ENCODE measurements around the gene GCC2.
A peak's percentile ranks its signal among the peaks of the same experiment; 100 is the strongest.
"Not testable (repeated sequence)": the region's sequence is repeated elsewhere in the genome, so short reads cannot be mapped to it uniquely, and the experiment has no call there.

The GCC2 gene

GRCh38 chr2:108444941-108445840 lies 3.8 kb upstream of the GCC2 start:
- TF ChIP-seq CTCF (IDR thresholded peaks at IDR 0.05; ENCODE audit: low read depth, low read length, missing control alignments): no peak
- no peak for DNase-seq (ENCODE audit: low read depth)
- no peak overlapping the region for H3K4me3 ChIP-seq (ENCODE audit: low read depth, low read length)
- in situ Hi-C loops (cut with HindIII; ENCODE audit: low sequenced_read_pairs): no loop called here

- in situ Hi-C loops (cut with HindIII; ENCODE audit: low sequenced_read_pairs): no loop called here
- no peak for DNase-seq (ENCODE audit: low read depth)
- H3K4me3 ChIP-seq (ENCODE audit: low read depth, low read length): no peak overlapping the region
- TF ChIP-seq CTCF (IDR thresholded peaks at IDR 0.05; ENCODE audit: low read depth, low read length, missing control alignments): no peak
These were observed 2.3 kb upstream of the GCC2 start for GRCh38 chr2:108446703-108447102.

DNA sequence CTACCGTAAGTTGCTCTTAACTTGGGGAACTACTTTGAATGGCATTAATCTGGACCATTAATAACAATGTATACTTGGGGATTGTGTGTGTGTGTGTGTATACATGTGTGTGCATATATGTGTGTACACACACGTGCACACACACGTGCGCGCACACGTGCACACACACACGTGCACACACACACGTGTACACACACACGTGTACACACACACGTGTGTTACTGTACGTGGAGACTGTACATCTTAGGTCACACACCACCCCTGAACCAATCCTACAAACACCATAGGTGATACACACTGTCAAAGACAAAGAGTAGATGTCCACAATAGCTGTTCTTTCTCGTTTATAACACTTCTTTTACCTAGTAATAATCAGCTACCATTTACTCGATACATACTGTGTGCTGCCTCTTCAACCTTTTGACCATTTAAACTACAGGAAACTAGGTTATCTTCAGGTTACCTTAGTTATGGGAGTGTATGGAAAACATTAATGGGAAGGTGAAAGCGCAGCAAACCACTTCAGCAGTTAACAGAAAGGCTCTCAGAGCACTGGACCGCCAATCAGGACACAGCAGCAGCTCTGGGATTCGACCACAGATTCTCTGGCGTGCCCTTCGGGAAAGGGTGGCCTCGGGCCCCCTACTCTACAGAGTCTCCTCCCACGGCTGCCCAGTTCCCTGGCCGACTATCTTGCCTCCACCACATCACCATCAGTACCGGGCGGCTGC lies 894 bp upstream of the GCC2 start:
- peak overlapping the region; percentile 97 for H3K4me3 ChIP-seq (ENCODE audit: low read depth, low read length)
- in situ Hi-C loops (cut with HindIII; ENCODE audit: low sequenced_read_pairs): no loop called here
- no peak for DNase-seq (ENCODE audit: low read depth)
- no peak for TF ChIP-seq CTCF (IDR thresholded peaks at IDR 0.05; ENCODE audit: low read depth, low read length, missing control alignments)

DNA sequence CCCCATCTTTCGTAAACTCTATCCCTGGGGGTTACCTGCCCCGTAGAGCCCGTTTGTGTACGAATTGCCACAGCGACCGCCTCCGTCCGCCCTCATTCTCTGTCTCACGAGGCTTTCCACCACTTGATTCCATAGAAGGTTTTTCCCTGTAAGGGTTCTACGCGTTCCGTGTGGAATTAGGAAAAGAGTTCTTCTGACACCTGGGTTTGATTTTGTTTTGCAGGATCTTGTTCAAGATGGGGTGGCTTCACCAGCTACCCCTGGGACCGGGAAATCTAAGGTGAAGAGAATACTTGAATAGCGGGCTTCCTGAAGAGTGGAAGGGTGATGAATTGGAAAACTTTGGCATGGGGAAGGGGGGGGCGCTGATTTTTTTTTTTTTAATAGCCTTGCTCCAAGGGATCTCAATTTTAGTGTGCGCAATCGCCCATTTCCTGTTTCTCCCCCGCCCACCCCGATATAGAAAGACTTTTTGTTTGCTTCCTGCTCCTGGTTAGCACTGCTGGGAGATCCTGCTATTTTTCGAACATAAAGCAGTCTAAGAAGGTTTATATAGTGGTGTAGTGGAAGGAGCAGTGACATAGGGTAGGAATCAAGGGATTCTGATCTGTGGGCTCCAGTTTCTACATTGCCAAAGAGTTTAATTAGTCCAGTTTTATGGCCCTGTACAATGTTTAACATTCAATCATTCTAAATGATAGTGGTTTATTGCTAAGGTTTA lies 564 bp downstream of the GCC2 start:
- H3K4me3 ChIP-seq (ENCODE audit: low read depth, low read length): peak overlapping the region; percentile 97
- DNase-seq (ENCODE audit: low read depth): no peak
- in situ Hi-C loops (cut with HindIII; ENCODE audit: low sequenced_read_pairs): loop anchor here (5.0 kb wide), 2 partner anchors 42 to 123 kb away; no protein-coding TSS in a partner anchor
- TF ChIP-seq CTCF (IDR thresholded peaks at IDR 0.05; ENCODE audit: low read depth, low read length, missing control alignments): no peak

DNA sequence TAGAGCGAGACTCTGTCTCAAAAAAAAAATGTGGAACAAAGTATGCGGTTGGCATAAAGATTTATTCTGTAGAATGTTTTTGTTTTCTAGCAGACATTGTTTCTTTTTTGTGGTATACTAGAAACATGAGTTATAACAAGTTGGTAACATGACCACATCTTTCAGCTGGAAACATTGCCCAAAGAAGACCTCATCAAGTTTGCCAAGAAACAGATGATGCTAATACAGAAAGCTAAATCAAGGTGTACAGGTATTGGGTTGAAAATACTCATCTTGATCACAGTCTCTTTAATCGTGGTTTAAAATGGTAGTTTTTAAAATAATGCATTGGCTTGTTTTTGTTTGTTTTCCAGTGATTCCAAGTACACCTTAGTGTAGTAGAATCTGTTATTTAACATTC lies 1.9 kb downstream of the GCC2 start:
- in situ Hi-C loops (cut with HindIII; ENCODE audit: low sequenced_read_pairs): loop anchor here (5.0 kb wide), 2 partner anchors 44 to 121 kb away; no protein-coding TSS in a partner anchor
- no peak for DNase-seq (ENCODE audit: low read depth)
- no peak for TF ChIP-seq CTCF (IDR thresholded peaks at IDR 0.05; ENCODE audit: low read depth, low read length, missing control alignments)
- H3K4me3 ChIP-seq (ENCODE audit: low read depth, low read length): no peak overlapping the region

DNA sequence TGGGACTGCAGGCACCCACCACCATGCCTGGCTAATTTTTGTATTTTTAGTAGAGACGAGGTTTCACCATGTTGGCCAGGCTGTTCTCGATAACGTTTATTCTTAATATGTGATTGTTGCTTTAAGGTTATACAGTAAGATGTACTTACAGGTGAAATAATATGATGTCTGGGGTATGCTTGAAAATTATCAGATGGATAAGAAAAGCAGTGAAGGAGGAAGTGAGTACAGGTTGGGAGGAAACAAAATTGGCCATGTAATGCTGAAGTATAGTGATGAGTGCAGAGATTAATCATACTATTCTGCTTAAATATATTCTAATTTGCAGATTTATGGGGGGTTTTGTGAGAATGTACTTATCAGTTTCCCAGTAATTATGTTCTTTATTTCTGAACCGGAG lies 3.0 kb downstream of the GCC2 start:
- TF ChIP-seq CTCF (IDR thresholded peaks at IDR 0.05; ENCODE audit: low read depth, low read length, missing control alignments): no peak
- in situ Hi-C loops (cut with HindIII; ENCODE audit: low sequenced_read_pairs): loop anchor here (5.0 kb wide), 2 partner anchors 45 to 120 kb away; no protein-coding TSS in a partner anchor
- no peak for DNase-seq (ENCODE audit: low read depth)

DNA sequence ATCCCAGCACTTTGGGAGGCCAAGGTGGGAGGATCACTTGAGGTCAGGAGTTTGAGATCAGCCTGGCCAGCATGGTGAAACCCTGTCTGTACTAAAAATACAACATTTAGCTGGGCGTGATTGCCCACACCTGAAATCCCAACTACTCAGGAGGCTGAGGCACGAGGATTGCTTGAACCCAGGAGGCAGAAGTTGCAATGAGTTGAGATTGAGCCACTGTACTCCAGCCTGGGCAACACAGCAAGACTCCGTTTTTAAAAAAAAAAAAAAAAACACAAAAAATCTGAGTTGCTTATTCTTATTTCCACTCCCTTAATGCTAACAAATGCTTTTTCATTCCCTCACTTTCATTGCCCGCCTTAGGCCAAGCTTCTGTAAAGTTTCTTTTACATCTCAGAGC lies 4.5 kb downstream of the GCC2 start:
- in situ Hi-C loops (cut with HindIII; ENCODE audit: low sequenced_read_pairs): loop anchor here (5.0 kb wide), 2 partner anchors 46 to 119 kb away; no protein-coding TSS in a partner anchor
- not testable (repeated sequence) for DNase-seq (ENCODE audit: low read depth)

More for the DNA sequence above, 3.0 kb downstream of the GCC2 start:
- H3K4me3 ChIP-seq (ENCODE audit: low read depth, low read length): no peak overlapping the region

More for the DNA sequence above, 4.5 kb downstream of the GCC2 start:
- not testable (repeated sequence) for H3K4me3 ChIP-seq (ENCODE audit: low read depth, low read length)
